ENCODE data around the gene LUZP1.

LUZP1 gene

GRCh38 chr1:23120383-23120782 lies 48.3 kb downstream of the LUZP1 start:
- no peak overlapping the region for H3K27ac ChIP-seq (ENCODE audit: extremely low read depth, low read depth, low read length)
- no peaks in the 10 kb centered on the region for H3K9me3 ChIP-seq (ENCODE audit: control insufficient read depth, insufficient read depth, low read depth, low read length)
- peaks cover 5% of the 10 kb centered on the region for H3K4me1 ChIP-seq (ENCODE audit: control insufficient read depth, insufficient read depth, low read length)
- no peak for TF ChIP-seq HOXA7 (CRISPR knock-in tag; IDR thresholded peaks at IDR 0.05; ENCODE audit: borderline replicate concordance)
- TF ChIP-seq ZNF350 (tag by site-specific recombination; IDR thresholded peaks at IDR 0.05), result no peak
- no peak for TF ChIP-seq ZNF544 (tag by site-specific recombination; IDR thresholded peaks at IDR 0.05)
- peak; percentile 77; the same call in 1 of the 2 replicates for TF ChIP-seq ZNF121 (tag by site-specific recombination; IDR thresholded peaks at IDR 0.05)
- no peak for TF ChIP-seq ZNF473 (tag by site-specific recombination; IDR thresholded peaks at IDR 0.05)
- no peak for TF ChIP-seq ZNF214 (tag by site-specific recombination; IDR thresholded peaks at IDR 0.05; ENCODE audit: borderline replicate concordance)
- no peaks in the 10 kb centered on the region for H3K36me3 ChIP-seq (ENCODE audit: control insufficient read depth in 2 of 2, insufficient read depth in 1 of 2, low read length in 2 of 2)
- H3K4me3 ChIP-seq (ENCODE audit: low read depth, low read length), result no peak overlapping the region
- ChIA-PET POLR2A (no interaction called here), CTCF (interaction anchor here (0.8 to 1.8 kb wide), 3 partner anchors 15 to 65 kb away, joined by 4 to 6 read pairs (median 4); no protein-coding TSS in a partner anchor)

GRCh38 chr1:23118957-23119792 lies 49.5 kb downstream of the LUZP1 start:
- Histone ChIP-seq H3K4me3 (ENCODE audit: low read depth, low read length) (no peak overlapping the region), H3K36me3 (ENCODE audit: control insufficient read depth in 2 of 2, insufficient read depth in 1 of 2, low read length in 2 of 2) (no peaks in the 10 kb centered on the region), H3K4me1 (ENCODE audit: control insufficient read depth, insufficient read depth, low read length) (peaks cover 9% of the 10 kb centered on the region), H3K27ac (ENCODE audit: extremely low read depth, low read depth, low read length) (no peak overlapping the region), H3K9me3 (ENCODE audit: control insufficient read depth, insufficient read depth, low read depth, low read length) (no peaks in the 10 kb centered on the region)
- POLR2A ChIA-PET, result interaction anchor here (0.6 kb wide), 1 partner anchor 343 kb away, joined by 3 read pairs; no protein-coding TSS in a partner anchor
- CTCF ChIA-PET, result interaction anchor here (0.6 to 1.8 kb wide), 4 partner anchors 17 to 1843 kb away, joined by 3 to 6 read pairs (median 5); no protein-coding TSS in a partner anchor
- TF ChIP-seq ZNF843 (tag by site-specific recombination; IDR thresholded peaks at IDR 0.05) (no peak), ZNF157 (tag by site-specific recombination; IDR thresholded peaks at IDR 0.05) (no peak), ZNF266 (tag by site-specific recombination; IDR thresholded peaks at IDR 0.05; ENCODE audit: low read depth) (no peak), ZNF600 (tag by site-specific recombination; IDR thresholded peaks at IDR 0.05) (no peak), SCRT2 (tag by site-specific recombination; IDR thresholded peaks at IDR 0.05) (peak; percentile 50; the same call in 1 of the 2 replicates), ZNF548 (tag by site-specific recombination; IDR thresholded peaks at IDR 0.05) (no peak), WT1 (tag by site-specific recombination; IDR thresholded peaks at IDR 0.05) (no peak), ZNF26 (tag by site-specific recombination; IDR thresholded peaks at IDR 0.05) (no peak), ZNF830 (tag by site-specific recombination; IDR thresholded peaks at IDR 0.05; ENCODE audit: low read depth) (no peak), ZNF362 (tag by site-specific recombination; IDR thresholded peaks at IDR 0.05) (peak; percentile 81), ZNF555 (tag by site-specific recombination; conservative IDR thresholded peaks at IDR 0.05) (no peak)

- no peak for TF ChIP-seq KLF16 (tag by site-specific recombination; IDR thresholded peaks at IDR 0.05)
- TF ChIP-seq ZNF2 (tag by site-specific recombination; IDR thresholded peaks at IDR 0.05), result 0 out of 2 replicates have a peak, but pooled peaks have one; percentile 64
- TF ChIP-seq ZNF560 (tag by site-specific recombination; IDR thresholded peaks at IDR 0.05; ENCODE audit: borderline replicate concordance), result no peak
- 0 out of 2 replicates have a peak, but pooled peaks have one; percentile 0 for TF ChIP-seq ZNF121 (tag by site-specific recombination; IDR thresholded peaks at IDR 0.05)
- CTCF ChIA-PET, result interaction anchor here (0.6 kb wide), 1 partner anchor 1843 kb away, joined by 5 read pairs; no protein-coding TSS in a partner anchor
- no peak overlapping the region for H3K27ac ChIP-seq (ENCODE audit: extremely low read depth, low read depth, low read length)
Measured at GRCh38 chr1:23118407-23118806, 50.2 kb downstream of the LUZP1 start.

More at GRCh38 chr1:23118407-23118806, 50.2 kb downstream of the LUZP1 start:
- no peak overlapping the region for H3K4me3 ChIP-seq (ENCODE audit: low read depth, low read length)
- POLR2A ChIA-PET, result interaction anchor here (0.6 kb wide), 1 partner anchor 342 kb away, joined by 3 read pairs; no protein-coding TSS in a partner anchor
- H3K36me3 ChIP-seq (ENCODE audit: control insufficient read depth in 2 of 2, insufficient read depth in 1 of 2, low read length in 2 of 2), result no peaks in the 10 kb centered on the region
- H3K4me1 ChIP-seq (ENCODE audit: control insufficient read depth, insufficient read depth, low read length), result peaks cover 9% of the 10 kb centered on the region
- no peaks in the 10 kb centered on the region for H3K9me3 ChIP-seq (ENCODE audit: control insufficient read depth, insufficient read depth, low read depth, low read length)
